Measurements from ENCODE around the gene DOCK3.

DNA sequence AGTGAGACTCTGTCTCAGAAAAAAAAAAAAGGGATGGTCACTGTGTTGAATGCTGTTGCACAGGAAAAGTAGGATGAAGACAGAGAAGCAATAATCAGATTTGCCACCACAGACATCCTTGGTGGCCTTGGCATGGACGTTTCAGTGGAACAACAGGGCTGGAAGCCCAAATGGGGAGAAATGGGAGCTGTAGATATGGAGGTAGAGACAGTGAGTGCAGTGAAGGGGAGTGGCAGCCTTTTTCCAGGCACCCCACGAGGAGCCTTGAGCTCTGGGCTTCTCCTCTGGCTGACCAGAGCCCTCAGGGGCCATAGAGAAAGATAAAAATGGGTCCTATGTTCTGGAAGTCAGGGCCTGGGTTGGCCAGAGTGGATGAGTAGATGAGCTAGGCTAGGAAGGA is 12.3 kb upstream of the DOCK3 start:
- TF ChIP-seq, protein P1, sequence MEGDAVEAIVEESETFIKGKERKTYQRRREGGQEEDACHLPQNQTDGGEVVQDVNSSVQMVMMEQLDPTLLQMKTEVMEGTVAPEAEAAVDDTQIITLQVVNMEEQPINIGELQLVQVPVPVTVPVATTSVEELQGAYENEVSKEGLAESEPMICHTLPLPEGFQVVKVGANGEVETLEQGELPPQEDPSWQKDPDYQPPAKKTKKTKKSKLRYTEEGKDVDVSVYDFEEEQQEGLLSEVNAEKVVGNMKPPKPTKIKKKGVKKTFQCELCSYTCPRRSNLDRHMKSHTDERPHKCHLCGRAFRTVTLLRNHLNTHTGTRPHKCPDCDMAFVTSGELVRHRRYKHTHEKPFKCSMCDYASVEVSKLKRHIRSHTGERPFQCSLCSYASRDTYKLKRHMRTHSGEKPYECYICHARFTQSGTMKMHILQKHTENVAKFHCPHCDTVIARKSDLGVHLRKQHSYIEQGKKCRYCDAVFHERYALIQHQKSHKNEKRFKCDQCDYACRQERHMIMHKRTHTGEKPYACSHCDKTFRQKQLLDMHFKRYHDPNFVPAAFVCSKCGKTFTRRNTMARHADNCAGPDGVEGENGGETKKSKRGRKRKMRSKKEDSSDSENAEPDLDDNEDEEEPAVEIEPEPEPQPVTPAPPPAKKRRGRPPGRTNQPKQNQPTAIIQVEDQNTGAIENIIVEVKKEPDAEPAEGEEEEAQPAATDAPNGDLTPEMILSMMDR (conservative IDR thresholded peaks at IDR 0.05; ENCODE audit: low read depth, low read length), result no peak
- TF ChIP-seq EZH2 (IDR thresholded peaks at IDR 0.05; ENCODE audit: low read length, unreplicated experiment) (no peak), EZH2phosphoT487 (IDR thresholded peaks at IDR 0.05; ENCODE audit: borderline replicate concordance, low read length) (no peak)

Measured in PC-3 (cell line).